Upper lobe of left lung (tissue), 6 donors: ENCODE results near the gene KHDC3L. TPM values are rescaled to one million over a fixed set of nuclear protein-coding genes. Genes with fewer than 3 reads are reported as not detected.
A peak's percentile ranks its signal among the peaks of the same experiment; 100 is the strongest.

Experiments used
- ATAC-seq, 2 donors: fragments of 200-7000 bp; cut with Tn5 transposase; one replicate each; pipeline ENCODE4 v1.9.1; 2022; ENCODE audit warnings: mild to moderate bottlenecking in 2 of 2, moderate library complexity in 2 of 2; ENCODE audit not compliant: low FRiP score in 2 of 2
- DNase-seq, 2 donors: peaks; one replicate each; pipeline ENCODE4 v3.0.0-alpha.2; 2019 to 2020
- H3K27ac ChIP-seq, 4 donors: fragments of 200-600 bp; sonication (generic); one replicate each; pipeline ENCODE4 v1.5.1; 2016 to 2019
- H3K27me3 ChIP-seq, 4 donors: fragments of 200-600 bp; sonication (generic); one replicate each; pipeline ENCODE4 v1.5.1; 2017 to 2019
- H3K36me3 ChIP-seq, 4 donors: fragments of 200-600 bp; sonication (generic); one replicate each; pipeline ENCODE4 v1.5.1; 2016 to 2019
- H3K4me1 ChIP-seq, 4 donors: fragments of 200-600 bp; sonication (generic); one replicate each; pipeline ENCODE4 v1.5.1; 2018 to 2019
- H3K4me3 ChIP-seq, 4 donors: fragments of 200-600 bp; sonication (generic); one replicate each; pipeline ENCODE4 v1.5.1; 2017 to 2019; ENCODE audit warnings: mild to moderate bottlenecking in 2 of 4, moderate library complexity in 1 of 4
- H3K9me3 ChIP-seq, 4 donors: fragments of 200-600 bp; sonication (generic); one replicate each; pipeline ENCODE4 v1.5.1; 2018 to 2019
- CTCF ChIP-seq, 6 experiments: fragments of 450-650 bp in 4 of 6; fragments of 200-600 bp in 2 of 6; sonication (generic) in 2 of 6; IDR thresholded peaks; one replicate each; pipeline ENCODE4 v1.5.1; 2016 to 2019; ENCODE audit warnings: antibody characterized with exemption in 6 of 6
- EP300 ChIP-seq, 4 donors: sonication (generic); formaldehyde crosslinking; IDR thresholded peaks; one replicate each; pipeline ENCODE4 v1.5.1; 2017; ENCODE audit warnings: antibody characterized with exemption in 4 of 4, control low read depth in 2 of 4
- POLR2A ChIP-seq, 4 donors: fragments of 450-650 bp; IDR thresholded peaks; one replicate each; pipeline ENCODE4 v1.5.1; 2016 to 2017; ENCODE audit warnings: antibody characterized with exemption in 4 of 4, mild to moderate bottlenecking in 2 of 4
- POLR2AphosphoS5 ChIP-seq, 2 donors: sonication (generic); formaldehyde crosslinking; IDR thresholded peaks; one replicate each; pipeline ENCODE4 v1.5.1; 2017; ENCODE audit warnings: antibody characterized with exemption in 2 of 2
- WGBS, 2 donors: methylation state at CpG; one replicate each; pipeline ENCODE4 v1.1.5; 2017 to 2018; 5-methylcytosine and 5-hydroxymethylcytosine counted together
- total RNA-seq, 6 donors: library from RNA; depleted of rRNA in 4 of 6; stranded (reverse); fragments of >200 nt in 4 of 6; gene quantifications; one replicate each; pipeline versions ENCODE4 v1.1.0 to v1.2.1, GENCODE V29; 2016 to 2021
- donor health status: DM: no; HTN: no; CAD: no; lungs with moderate emphysema.
- donor health status: DM: no; HTN: yes; CAD: no; lungs with severe emphysema.

Gene KHDC3L
- total RNA-seq = not detected

GRCh38 chr6:73362358-73362757 lies at the start of gene KHDC3L:
Gene KHDC3L, plus strand, starts transcription at chr6:73362658. Its CDS starts 72 bp downstream, at chr6:73362730.
- no peaks in the 10 kb centered on the region for H3K9me3 ChIP-seq
- no peak within 1 kb of the TSS for H3K27ac ChIP-seq
- DNase-seq = peak in 1 of 2 donors; percentile 49
- H3K36me3 ChIP-seq = no peaks in the 10 kb centered on the region
- WGBS, 2 donors = 93 to 94% methylated on average over 20 to 23 of the region's 23 CpGs
- ATAC-seq = peak in 1 of 2 donors; percentile 59
- TF ChIP-seq CTCF (IDR thresholded peaks at IDR 0.05) (no peak), POLR2A (IDR thresholded peaks at IDR 0.05) (no peak), POLR2AphosphoS5 (IDR thresholded peaks at IDR 0.05) (no peak), EP300 (IDR thresholded peaks at IDR 0.05) (no peak)
- no peaks in the 10 kb centered on the region for H3K27me3 ChIP-seq
- H3K4me1 ChIP-seq = no peaks in the 10 kb centered on the region
- no peak within 1 kb of the TSS for H3K4me3 ChIP-seq

GRCh38 chr6:73314577-73315492 lies 47.6 kb upstream of the KHDC3L start:
- no peaks in the 10 kb centered on the region for H3K36me3 ChIP-seq
- peaks cover 0 to 11% (median 6%) of the 10 kb centered on the region in 4 donors for H3K4me1 ChIP-seq
- H3K27ac ChIP-seq = no peak overlapping the region
- no peak overlapping the region for H3K4me3 ChIP-seq
- TF ChIP-seq EP300 (IDR thresholded peaks at IDR 0.05) = no peak
- TF ChIP-seq CTCF (IDR thresholded peaks at IDR 0.05) = no peak
- TF ChIP-seq POLR2AphosphoS5 (IDR thresholded peaks at IDR 0.05) = no peak
- TF ChIP-seq POLR2A (IDR thresholded peaks at IDR 0.05) = no peak
- no peak for ATAC-seq
- no peaks in the 10 kb centered on the region for H3K9me3 ChIP-seq
- WGBS, 2 donors = 26 to 36% methylated on average over 15 to 58 of the region's 61 CpGs
- peak in 1 of 2 donors; percentile 79 for DNase-seq
- H3K27me3 ChIP-seq = peaks cover 0 to 10% (median 3%) of the 10 kb centered on the region in 4 donors

GRCh38 chr6:73323323-73323722 lies 39.1 kb upstream of the KHDC3L start:
- 88 to 95% methylated on average over 2 of the region's 2 CpGs for WGBS, 2 donors
- ATAC-seq = no peak

GRCh38 chr6:73325656-73326055 lies 36.8 kb upstream of the KHDC3L start:
- H3K36me3 ChIP-seq = no peaks in the 10 kb centered on the region

More at GRCh38 chr6:73323323-73323722, 39.1 kb upstream of the KHDC3L start:
- Histone ChIP-seq H3K9me3 (no peaks in the 10 kb centered on the region), H3K27me3 (no peaks in the 10 kb centered on the region), H3K27ac (no peak overlapping the region), H3K36me3 (no peaks in the 10 kb centered on the region), H3K4me3 (no peak overlapping the region), H3K4me1 (no peaks in the 10 kb centered on the region)
- no peak for TF ChIP-seq EP300 (IDR thresholded peaks at IDR 0.05)
- TF ChIP-seq POLR2A (IDR thresholded peaks at IDR 0.05) = no peak
- TF ChIP-seq CTCF (IDR thresholded peaks at IDR 0.05) = no peak
- no peak for TF ChIP-seq POLR2AphosphoS5 (IDR thresholded peaks at IDR 0.05)
- DNase-seq = no peak

More at GRCh38 chr6:73325656-73326055, 36.8 kb upstream of the KHDC3L start:
- no peaks in the 10 kb centered on the region for H3K27me3 ChIP-seq
- no peak overlapping the region for H3K27ac ChIP-seq
- ATAC-seq = no peak
- TF ChIP-seq POLR2AphosphoS5 (IDR thresholded peaks at IDR 0.05) = no peak
- no peak for TF ChIP-seq POLR2A (IDR thresholded peaks at IDR 0.05)
- TF ChIP-seq CTCF (IDR thresholded peaks at IDR 0.05) = no peak
- TF ChIP-seq EP300 (IDR thresholded peaks at IDR 0.05) = no peak
- 88 to 95% methylated on average over 3 of the region's 3 CpGs for WGBS, 2 donors
- H3K4me1 ChIP-seq = no peaks in the 10 kb centered on the region
- no peaks in the 10 kb centered on the region for H3K9me3 ChIP-seq
- no peak overlapping the region for H3K4me3 ChIP-seq
- no peak for DNase-seq
